ENCODE measurements around the gene NEUROG2. TPM values are rescaled to one million over a fixed set of nuclear protein-coding genes. Genes with fewer than 3 reads are reported as not detected.

The NEUROG2 gene
- total RNA-seq, 2 donors from 2014 or later = not detected

GRCh38 chr4:112519689-112520597, 4.0 kb upstream of the NEUROG2 start:
- no peak for DNase-seq
- ATAC-seq = no peak
- Histone ChIP-seq H3K27me3 (peaks cover 0 to 51% of the 10 kb centered on the region in 2 donors), H3K4me3 (no peak overlapping the region), H3K9me3 (no peaks in the 10 kb centered on the region), H3K27ac (no peak overlapping the region), H3K4me1 (peaks cover 44% of the 10 kb centered on the region), H3K36me3 (replicated peaks in 1 of 2; ENCODE audit: insufficient read depth in 1 of 2, low read depth in 2 of 2) (no peaks in the 10 kb centered on the region)
- intact Hi-C loops (cut with DNase I) = no loop called here
- TF ChIP-seq CTCF (IDR thresholded peaks at IDR 0.05) (no peak), POLR2A (IDR thresholded peaks at IDR 0.05) (no peak)
- WGBS, 2 donors = 7 to 8% methylated on average over 21 of the region's 21 CpGs

GRCh38 chr4:112518675-112519074, 2.7 kb upstream of the NEUROG2 start:
- Histone ChIP-seq H3K4me3 (no peak overlapping the region), H3K27ac (no peak overlapping the region), H3K4me1 (peaks cover 46% of the 10 kb centered on the region), H3K9me3 (no peaks in the 10 kb centered on the region), H3K27me3 (peaks cover 0 to 59% of the 10 kb centered on the region in 2 donors), H3K36me3 (replicated peaks in 1 of 2; ENCODE audit: insufficient read depth in 1 of 2, low read depth in 2 of 2) (no peaks in the 10 kb centered on the region)
- TF ChIP-seq POLR2A (IDR thresholded peaks at IDR 0.05) (no peak), CTCF (IDR thresholded peaks at IDR 0.05) (no peak)
- ATAC-seq = no peak
- intact Hi-C loops (cut with DNase I) = no loop called here
- DNase-seq = no peak

GRCh38 chr4:112517911-112518310, 1.9 kb upstream of the NEUROG2 start:
- DNase-seq (no peak), ATAC-seq (no peak)
- Histone ChIP-seq H3K9me3 (no peaks in the 10 kb centered on the region), H3K27ac (no peak overlapping the region), H3K36me3 (replicated peaks in 1 of 2; ENCODE audit: insufficient read depth in 1 of 2, low read depth in 2 of 2) (no peaks in the 10 kb centered on the region), H3K4me1 (peaks cover 40% of the 10 kb centered on the region), H3K4me3 (no peak overlapping the region), H3K27me3 (peaks cover 0 to 62% of the 10 kb centered on the region in 2 donors)
- intact Hi-C loops (cut with DNase I) = no loop called here
- 20 to 24% methylated on average over 3 of the region's 3 CpGs for WGBS, 2 donors
- TF ChIP-seq POLR2A (IDR thresholded peaks at IDR 0.05) = no peak
- TF ChIP-seq CTCF (IDR thresholded peaks at IDR 0.05) = no peak

GRCh38 chr4:112517067-112517634, 1.2 kb upstream of the NEUROG2 start:
- TF ChIP-seq POLR2A (IDR thresholded peaks at IDR 0.05) = no peak
- no peak for TF ChIP-seq CTCF (IDR thresholded peaks at IDR 0.05)
- DNase-seq = no peak
- ATAC-seq = no peak
- intact Hi-C loops (cut with DNase I) = no loop called here
- Histone ChIP-seq H3K9me3 (no peaks in the 10 kb centered on the region), H3K4me1 (peaks cover 39% of the 10 kb centered on the region), H3K36me3 (replicated peaks in 1 of 2; ENCODE audit: insufficient read depth in 1 of 2, low read depth in 2 of 2) (no peaks in the 10 kb centered on the region), H3K27me3 (peaks cover 2 to 59% of the 10 kb centered on the region in 2 donors), H3K4me3 (no peak overlapping the region), H3K27ac (no peak overlapping the region)
- 5 to 14% methylated on average over 20 of the region's 20 CpGs for WGBS, 2 donors
